Measurements from ENCODE around the gene CREB3L2. TPM values are rescaled to one million over a fixed set of nuclear protein-coding genes. Genes with fewer than 3 reads are reported as not detected.
"Not testable (repeated sequence)": the region's sequence is repeated elsewhere in the genome, so short reads cannot be mapped to it uniquely, and the experiment has no call there.

The CREB3L2 gene
- total and polyA plus RNA-seq, 2 donors = 3.4 to 6.6 TPM

DNA sequence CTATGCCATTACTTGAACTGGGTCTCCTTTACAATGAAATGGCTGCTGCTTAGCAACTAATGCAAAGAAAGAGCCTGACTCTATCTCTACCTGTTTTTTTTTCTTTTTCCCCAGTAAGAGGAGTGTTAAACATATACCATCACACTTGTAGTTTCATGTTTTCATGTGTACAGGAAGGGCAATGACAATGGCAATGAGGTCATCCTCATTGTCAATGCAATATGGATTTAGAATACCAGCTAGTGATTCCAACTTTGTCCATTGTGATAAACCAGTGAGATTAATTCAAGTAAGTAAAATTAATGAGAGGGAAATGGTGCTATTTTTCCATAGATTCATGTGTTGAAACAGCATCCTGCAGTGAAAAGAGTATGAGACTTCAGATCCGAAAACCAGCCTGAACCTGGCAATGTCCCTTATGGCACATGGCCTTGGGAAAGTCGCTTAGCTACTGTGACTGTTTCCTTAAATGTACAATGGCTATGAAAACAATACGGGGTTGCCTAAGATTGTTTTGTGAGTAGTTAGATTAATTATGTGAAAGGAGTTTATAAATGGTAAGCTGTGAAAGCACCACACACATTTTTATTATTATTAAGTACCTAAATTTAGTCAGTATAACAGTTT is 166.3 kb downstream of the CREB3L2 start:
- Histone ChIP-seq H3K4me3 (ENCODE audit: low read length in 2 of 2) (no peak overlapping the region), H3K27ac (ENCODE audit: low read depth in 1 of 2, low read length in 1 of 2) (no peak overlapping the region), H3K27me3 (ENCODE audit: control insufficient read depth in 2 of 2, insufficient read depth in 1 of 2, low read length in 1 of 2) (peaks cover 0 to 4% of the 10 kb centered on the region in 2 donors), H3K4me1 (ENCODE audit: control insufficient read depth in 2 of 2, insufficient read depth in 2 of 2, low read length in 2 of 2) (no peaks in the 10 kb centered on the region), H3K36me3 (ENCODE audit: control insufficient read depth in 2 of 2, insufficient read depth in 2 of 2, low read length in 1 of 2) (no peaks in the 10 kb centered on the region), H3K9me3 (ENCODE audit: control insufficient read depth in 2 of 2, insufficient read depth in 1 of 2, low read length in 1 of 2) (peaks cover 2 to 14% of the 10 kb centered on the region in 2 donors)
- no peak for DNase-seq (ENCODE audit: low read depth in 6 of 9, low spot score in 9 of 9)
- WGBS = 87% methylated on average over 3 of the region's 3 CpGs

DNA sequence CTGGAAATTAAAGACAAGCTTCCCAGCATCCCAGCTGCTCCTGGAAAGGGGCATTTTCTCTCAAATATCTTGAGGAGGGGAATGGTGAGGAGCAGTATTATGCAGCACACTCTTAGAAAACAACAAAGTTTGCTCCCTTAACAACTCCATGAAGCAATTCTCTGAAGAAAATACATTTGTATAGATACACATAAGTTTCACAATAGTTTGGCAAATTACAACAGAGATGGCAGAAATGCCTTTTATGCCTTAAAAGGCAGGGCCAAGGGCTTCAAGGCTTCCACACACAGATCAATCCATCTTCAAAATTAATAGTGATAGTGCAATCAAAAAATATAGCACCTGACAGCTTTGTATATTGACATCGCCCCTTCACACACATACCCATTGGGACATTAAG is 167.3 kb downstream of the CREB3L2 start:
- Histone ChIP-seq H3K4me1 (ENCODE audit: control insufficient read depth in 2 of 2, insufficient read depth in 2 of 2, low read length in 2 of 2) (no peaks in the 10 kb centered on the region), H3K4me3 (ENCODE audit: low read length in 2 of 2) (no peak overlapping the region), H3K36me3 (ENCODE audit: control insufficient read depth in 2 of 2, insufficient read depth in 2 of 2, low read length in 1 of 2) (no peaks in the 10 kb centered on the region), H3K27me3 (ENCODE audit: control insufficient read depth in 2 of 2, insufficient read depth in 1 of 2, low read length in 1 of 2) (peaks cover 0 to 2% of the 10 kb centered on the region in 2 donors), H3K27ac (ENCODE audit: low read depth in 1 of 2, low read length in 1 of 2) (no peak overlapping the region), H3K9me3 (ENCODE audit: control insufficient read depth in 2 of 2, insufficient read depth in 1 of 2, low read length in 1 of 2) (peaks cover 2 to 14% of the 10 kb centered on the region in 2 donors)
- WGBS = 100% methylated on average over 1 of the region's 1 CpG
- no peak for DNase-seq (ENCODE audit: low read depth in 6 of 9, low spot score in 9 of 9)

DNA sequence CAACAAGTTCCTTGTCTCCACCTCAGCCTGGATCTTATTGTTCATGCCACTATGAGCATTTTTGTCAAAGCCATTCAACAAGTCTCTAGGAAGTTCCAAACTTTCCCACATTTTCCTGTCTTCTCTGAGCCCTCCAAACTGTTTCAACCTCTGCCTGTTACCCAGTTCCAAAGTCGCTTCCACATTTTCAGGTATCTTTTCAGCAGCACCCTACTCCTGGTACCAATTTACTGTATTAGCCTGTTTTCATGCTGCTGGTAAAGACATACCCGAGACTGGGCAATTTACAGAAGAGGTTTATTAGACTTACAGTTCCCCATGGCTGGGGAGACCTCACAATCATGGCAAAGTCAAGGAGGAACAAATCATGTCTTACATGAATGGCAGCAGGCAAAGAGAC is 168.9 kb downstream of the CREB3L2 start:
- not testable (repeated sequence) for H3K4me3 ChIP-seq (ENCODE audit: low read length in 2 of 2); H3K4me1 ChIP-seq (ENCODE audit: control insufficient read depth in 2 of 2, insufficient read depth in 2 of 2, low read length in 2 of 2); H3K27me3 ChIP-seq (ENCODE audit: control insufficient read depth in 2 of 2, insufficient read depth in 1 of 2, low read length in 1 of 2); H3K36me3 ChIP-seq (ENCODE audit: control insufficient read depth in 2 of 2, insufficient read depth in 2 of 2, low read length in 1 of 2); DNase-seq (ENCODE audit: low read depth in 6 of 9, low spot score in 9 of 9); H3K27ac ChIP-seq (ENCODE audit: low read depth in 1 of 2, low read length in 1 of 2)
- peaks cover 2 to 14% of the 10 kb centered on the region in 2 donors for H3K9me3 ChIP-seq (ENCODE audit: control insufficient read depth in 2 of 2, insufficient read depth in 1 of 2, low read length in 1 of 2)
- WGBS = 93% methylated on average over 2 of the region's 2 CpGs

DNA sequence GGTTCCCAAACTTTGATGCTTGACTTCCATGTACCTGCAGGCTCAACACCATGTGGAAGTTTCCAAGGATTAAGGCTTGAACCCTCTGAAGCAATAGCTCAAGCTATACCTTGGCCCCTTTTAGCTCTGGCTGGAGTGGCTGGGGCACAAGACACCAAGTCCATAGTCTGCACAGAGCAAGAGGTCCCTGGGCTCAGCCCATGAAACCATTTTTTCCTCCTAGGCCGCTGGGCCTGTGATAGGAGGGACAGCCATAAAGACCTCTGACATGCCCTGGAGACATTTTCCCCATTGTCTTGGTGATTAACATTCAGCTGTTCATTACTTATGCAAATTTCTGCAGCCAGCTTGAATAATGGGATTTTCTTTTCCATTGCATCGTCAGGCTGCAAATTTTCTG is 169.5 kb downstream of the CREB3L2 start:
- Histone ChIP-seq H3K27me3 (ENCODE audit: control insufficient read depth in 2 of 2, insufficient read depth in 1 of 2, low read length in 1 of 2) (no peaks in the 10 kb centered on the region), H3K4me3 (ENCODE audit: low read length in 2 of 2) (no peak overlapping the region), H3K27ac (ENCODE audit: low read depth in 1 of 2, low read length in 1 of 2) (no peak overlapping the region), H3K4me1 (ENCODE audit: control insufficient read depth in 2 of 2, insufficient read depth in 2 of 2, low read length in 2 of 2) (no peaks in the 10 kb centered on the region), H3K9me3 (ENCODE audit: control insufficient read depth in 2 of 2, insufficient read depth in 1 of 2, low read length in 1 of 2) (peaks cover 2 to 14% of the 10 kb centered on the region in 2 donors), H3K36me3 (ENCODE audit: control insufficient read depth in 2 of 2, insufficient read depth in 2 of 2, low read length in 1 of 2) (no peaks in the 10 kb centered on the region)
- DNase-seq (ENCODE audit: low read depth in 6 of 9, low spot score in 9 of 9) = no peak
- WGBS = 95% methylated on average over 2 of the region's 2 CpGs

DNA sequence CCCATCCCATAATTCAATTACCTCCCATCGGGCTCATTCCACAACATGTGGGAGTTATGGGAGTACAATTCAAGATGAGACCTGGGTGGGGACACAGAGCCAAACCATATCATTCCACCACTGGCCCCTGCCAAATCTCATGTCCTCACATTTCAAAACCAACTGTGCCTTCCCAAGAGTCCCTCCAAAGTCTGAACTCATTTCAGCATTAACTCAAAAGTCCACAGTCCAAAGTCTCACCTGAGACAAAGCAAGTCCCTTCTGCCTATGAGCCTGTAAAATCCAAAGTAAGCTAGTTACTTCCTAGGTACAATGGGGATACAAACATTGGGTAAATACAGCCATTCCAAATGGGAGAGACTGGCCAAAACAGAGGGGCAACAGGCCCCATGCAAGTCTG is 170.3 kb downstream of the CREB3L2 start:
- peaks cover 2 to 14% of the 10 kb centered on the region in 2 donors for H3K9me3 ChIP-seq (ENCODE audit: control insufficient read depth in 2 of 2, insufficient read depth in 1 of 2, low read length in 1 of 2)
- not testable (repeated sequence) for H3K4me3 ChIP-seq (ENCODE audit: low read length in 2 of 2); H3K27me3 ChIP-seq (ENCODE audit: control insufficient read depth in 2 of 2, insufficient read depth in 1 of 2, low read length in 1 of 2); H3K4me1 ChIP-seq (ENCODE audit: control insufficient read depth in 2 of 2, insufficient read depth in 2 of 2, low read length in 2 of 2); DNase-seq (ENCODE audit: low read depth in 6 of 9, low spot score in 9 of 9); H3K36me3 ChIP-seq (ENCODE audit: control insufficient read depth in 2 of 2, insufficient read depth in 2 of 2, low read length in 1 of 2); H3K27ac ChIP-seq (ENCODE audit: low read depth in 1 of 2, low read length in 1 of 2)
- WGBS = 98% methylated on average over 1 of the region's 1 CpG

DNA sequence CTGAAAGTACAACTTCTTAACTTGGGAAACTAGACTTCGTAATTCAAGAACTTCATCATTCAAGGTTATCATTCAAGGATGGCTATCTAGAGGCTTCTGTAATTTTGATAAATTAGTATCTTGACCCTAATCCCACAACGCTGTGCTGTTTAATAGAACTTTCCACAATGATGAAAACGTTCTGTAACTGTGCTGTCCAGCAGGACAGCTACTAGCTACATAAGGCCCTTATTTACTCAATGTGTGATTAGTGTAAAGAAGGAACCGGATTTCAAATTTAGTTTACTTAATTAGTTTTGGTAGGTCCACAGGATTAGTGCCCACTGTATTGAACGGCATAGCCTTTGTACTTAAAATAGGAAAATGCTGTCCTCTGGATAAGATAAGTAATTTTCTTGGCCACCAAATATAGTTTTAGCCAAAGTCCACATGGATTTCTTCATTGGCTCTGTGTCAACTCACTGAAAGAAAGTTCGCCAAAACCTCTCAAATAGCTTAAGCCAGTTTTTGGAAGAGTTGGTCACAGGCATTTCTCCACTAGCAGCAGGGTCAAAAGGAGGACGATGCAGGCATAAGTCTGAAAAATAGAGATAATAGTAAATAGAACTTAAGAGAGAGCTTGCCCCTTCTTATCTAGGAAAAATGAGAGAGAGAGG is 172.4 kb downstream of the CREB3L2 start:
- H3K4me3 ChIP-seq (ENCODE audit: low read length in 2 of 2) = no peak overlapping the region
- WGBS = 95% methylated on average over 7 of the region's 7 CpGs
- no peak overlapping the region for H3K27ac ChIP-seq (ENCODE audit: low read depth in 1 of 2, low read length in 1 of 2)
- no peak for DNase-seq (ENCODE audit: low read depth in 6 of 9, low spot score in 9 of 9)
- H3K4me1 ChIP-seq (ENCODE audit: control insufficient read depth in 2 of 2, insufficient read depth in 2 of 2, low read length in 2 of 2) = no peaks in the 10 kb centered on the region
- H3K9me3 ChIP-seq (ENCODE audit: control insufficient read depth in 2 of 2, insufficient read depth in 1 of 2, low read length in 1 of 2) = peaks cover 2 to 14% of the 10 kb centered on the region in 2 donors
- no peaks in the 10 kb centered on the region for H3K27me3 ChIP-seq (ENCODE audit: control insufficient read depth in 2 of 2, insufficient read depth in 1 of 2, low read length in 1 of 2)
- H3K36me3 ChIP-seq (ENCODE audit: control insufficient read depth in 2 of 2, insufficient read depth in 2 of 2, low read length in 1 of 2) = no peaks in the 10 kb centered on the region

DNA sequence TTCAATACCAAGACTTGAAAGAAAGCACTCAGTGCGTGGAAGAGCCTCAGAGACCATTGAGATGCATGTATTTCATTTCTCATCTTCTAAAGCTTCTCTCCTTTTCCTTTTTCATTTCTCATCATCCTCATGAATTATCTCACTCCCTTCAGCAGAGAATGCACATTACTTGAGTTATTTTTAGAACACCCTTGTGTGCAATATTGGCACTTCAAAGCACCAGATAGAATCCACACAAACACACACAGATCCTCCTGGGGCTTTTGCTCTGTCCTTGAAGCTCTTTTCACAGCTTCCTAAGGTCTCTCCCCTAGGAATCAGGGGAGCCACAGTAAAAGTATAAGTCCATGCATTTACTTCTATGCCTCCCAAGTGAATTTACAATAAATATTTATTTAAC is 173.4 kb downstream of the CREB3L2 start:
- no peak overlapping the region for H3K27ac ChIP-seq (ENCODE audit: low read depth in 1 of 2, low read length in 1 of 2)
- no peak for DNase-seq (ENCODE audit: low read depth in 6 of 9, low spot score in 9 of 9)
- no peak overlapping the region for H3K4me3 ChIP-seq (ENCODE audit: low read length in 2 of 2)
- WGBS = 95% methylated on average over 1 of the region's 1 CpG
- H3K9me3 ChIP-seq (ENCODE audit: control insufficient read depth in 2 of 2, insufficient read depth in 1 of 2, low read length in 1 of 2) = peaks cover 2 to 14% of the 10 kb centered on the region in 2 donors
- no peaks in the 10 kb centered on the region for H3K36me3 ChIP-seq (ENCODE audit: control insufficient read depth in 2 of 2, insufficient read depth in 2 of 2, low read length in 1 of 2)
- no peaks in the 10 kb centered on the region for H3K27me3 ChIP-seq (ENCODE audit: control insufficient read depth in 2 of 2, insufficient read depth in 1 of 2, low read length in 1 of 2)
- no peaks in the 10 kb centered on the region for H3K4me1 ChIP-seq (ENCODE audit: control insufficient read depth in 2 of 2, insufficient read depth in 2 of 2, low read length in 2 of 2)

DNA sequence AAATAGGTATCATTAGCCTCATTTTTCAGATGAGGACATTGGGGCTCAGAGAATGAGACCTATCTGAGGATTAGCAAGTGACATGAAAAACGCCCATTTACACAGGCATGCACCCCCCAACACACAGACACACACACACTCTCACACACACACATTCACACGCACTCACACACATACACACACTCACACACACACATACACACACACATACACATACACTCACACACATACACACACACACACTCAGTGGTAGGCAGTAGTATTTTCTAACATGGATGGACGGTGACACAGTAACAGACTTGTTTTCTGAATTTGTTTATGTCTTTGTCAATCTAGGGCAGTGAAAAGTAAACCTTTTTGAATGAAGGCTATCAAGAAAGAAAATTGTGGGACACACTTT is 176.4 kb downstream of the CREB3L2 start:
- Histone ChIP-seq H3K9me3 (ENCODE audit: control insufficient read depth in 2 of 2, insufficient read depth in 1 of 2, low read length in 1 of 2) (no peaks in the 10 kb centered on the region), H3K27me3 (ENCODE audit: control insufficient read depth in 2 of 2, insufficient read depth in 1 of 2, low read length in 1 of 2) (peaks cover 0 to 3% of the 10 kb centered on the region in 2 donors), H3K4me3 (ENCODE audit: low read length in 2 of 2) (no peak overlapping the region), H3K27ac (ENCODE audit: low read depth in 1 of 2, low read length in 1 of 2) (no peak overlapping the region), H3K36me3 (ENCODE audit: control insufficient read depth in 2 of 2, insufficient read depth in 2 of 2, low read length in 1 of 2) (no peaks in the 10 kb centered on the region), H3K4me1 (ENCODE audit: control insufficient read depth in 2 of 2, insufficient read depth in 2 of 2, low read length in 2 of 2) (no peaks in the 10 kb centered on the region)
- no peak for DNase-seq (ENCODE audit: low read depth in 6 of 9, low spot score in 9 of 9)
- 96% methylated on average over 3 of the region's 3 CpGs for WGBS

All from thymus (tissue), 11 donors.